OCI-LY7 (cell line): Measurements from ENCODE around the gene COL6A2. TPM values are rescaled to one million over a fixed set of nuclear protein-coding genes. Genes with fewer than 3 reads are reported as not detected.

Experiments used
- BruUV-seq: library from RNA; stranded (reverse); fragments of 400-500 nt; replicated peaks from 2 replicates; lab custom pipeline; 2021; lab: Mats Ljungman, UMichigan
- CTCF ChIA-PET: fragments of 300-600 bp; sonication (Branson Sonifier 250); formaldehyde crosslinking; loops from one replicate; lab custom pipeline; 2022; ENCODE audit warnings: antibody characterized with exemption; ENCODE audit not compliant: unreplicated experiment; lab: Charles Lee
- POLR2A ChIA-PET: fragments of 300-600 bp; sonication (Branson Sonifier 250); formaldehyde crosslinking; loops from one replicate; lab custom pipeline; 2022; ENCODE audit warnings: antibody characterized with exemption; lab: Charles Lee
- DNase-seq: peaks from one replicate; pipeline ENCODE4 v3.0.0-alpha.2; 2015; ENCODE audit warnings: low spot score
- H2AFZ ChIP-seq: fragments of 200-600 bp; sonication (generic), shearing (Covaris generic); 2 replicates; pipeline ENCODE4 v1.6.1; 2014; ENCODE audit warnings: mild to moderate bottlenecking, antibody characterized with exemption, low read length, moderate library complexity
- H3K27ac ChIP-seq: fragments of 200-600 bp; sonication (generic); 2 replicates; pipeline ENCODE4 v1.5.1; 2014; ENCODE audit warnings: mixed run types, low read depth, mild to moderate bottlenecking, moderate library complexity, low read length, inconsistent platforms; ENCODE audit not compliant: poor library complexity, severe bottlenecking
- H3K36me3 ChIP-seq: fragments of 200-600 bp; sonication (generic); 2 replicates; pipeline ENCODE4 v1.6.1; 2014; ENCODE audit warnings: mild to moderate bottlenecking, antibody characterized with exemption, low read length, moderate library complexity, mixed read lengths; ENCODE audit not compliant: insufficient read depth
- H3K4me1 ChIP-seq: fragments of 200-600 bp; sonication (generic); 2 replicates; pipeline ENCODE4 v1.5.1; 2014; ENCODE audit warnings: mild to moderate bottlenecking, low read length; ENCODE audit not compliant: insufficient read depth, poor library complexity, severe bottlenecking
- H3K4me2 ChIP-seq: fragments of 200-600 bp; sonication (generic); 2 replicates; pipeline ENCODE4 v1.6.1; 2014; ENCODE audit warnings: mild to moderate bottlenecking, low read length
- H3K4me3 ChIP-seq: fragments of 200-600 bp; sonication (generic); 2 replicates; pipeline ENCODE4 v1.5.1; 2014; ENCODE audit warnings: mild to moderate bottlenecking, low read depth, low read length; ENCODE audit not compliant: poor library complexity, severe bottlenecking
- H3K79me2 ChIP-seq: fragments of 200-600 bp; sonication (generic); 2 replicates; pipeline ENCODE4 v1.6.1; 2016; ENCODE audit warnings: low read depth, mild to moderate bottlenecking, low read length, moderate library complexity, mixed read lengths; ENCODE audit not compliant: insufficient read depth
- H3K9me2 ChIP-seq: fragments of 200-600 bp; sonication (generic); 2 replicates; pipeline ENCODE4 v1.6.1; 2016; ENCODE audit warnings: mild to moderate bottlenecking, low read length, mixed read lengths; ENCODE audit not compliant: insufficient read depth
- H3K9me3 ChIP-seq: fragments of 200-600 bp; sonication (generic); 2 replicates; pipeline ENCODE4 v1.6.1; 2014; ENCODE audit warnings: mild to moderate bottlenecking, mixed run types, low read length, mixed read lengths
- H4K20me1 ChIP-seq: fragments of 200-600 bp; sonication (generic); 2 replicates; pipeline ENCODE4 v1.6.1; 2014; ENCODE audit warnings: mild to moderate bottlenecking, antibody characterized with exemption, low read length, moderate library complexity, mixed read lengths; ENCODE audit not compliant: insufficient read depth
- CTCF ChIP-seq: fragments of 200-600 bp; sonication (generic); conservative IDR thresholded peaks from 2 replicates; pipeline ENCODE4 v1.5.1; 2014; ENCODE audit warnings: mild to moderate bottlenecking, antibody characterized with exemption, low read length, moderate library complexity, mixed read lengths
- EZH2phosphoT487 ChIP-seq: fragments of 200-600 bp; sonication (generic); IDR thresholded peaks from 2 replicates; pipeline ENCODE4 v1.6.1; 2018; ENCODE audit warnings: low read depth, borderline replicate concordance, mild to moderate bottlenecking, mixed run types, antibody characterized with exemption, low read length, moderate library complexity, mixed read lengths
- intact Hi-C: fragments of 100-400 bp; cut with micrococcal nuclease; formaldehyde crosslinking; loops from one replicate; pipeline ENCODE4 v1.10.0; 2022; ENCODE audit not compliant: unreplicated experiment
- total RNA-seq, 2 experiments: library from RNA; depleted of rRNA in 1 of 2; stranded (reverse); fragments of >200 nt in 1 of 2; shearing (Covaris generic) in 1 of 2; gene quantifications; 2 replicates each; pipeline ENCODE4 v1.2.3, GENCODE V29; 2014 to 2022

Gene COL6A2
- total RNA-seq, 2 experiments from 2014 or later, result not detected

GRCh38 chr21:46049890-46050667 lies 47.8 kb upstream of the COL6A2 start:
- POLR2A ChIA-PET, result no interaction called here
- BruUV-seq, result no TSS peak
- Histone ChIP-seq H4K20me1 (no peaks in the 10 kb centered on the region), H3K79me2 (no peaks in the 10 kb centered on the region), H3K9me3 (no peaks in the 10 kb centered on the region), H3K4me3 (no peak overlapping the region), H3K4me2 (no peak overlapping the region), H3K9me2 (no peaks in the 10 kb centered on the region), H2AFZ (no peak overlapping the region), H3K4me1 (no peaks in the 10 kb centered on the region), H3K27ac (no peak overlapping the region), H3K36me3 (no peaks in the 10 kb centered on the region)
- no peak for DNase-seq
- CTCF ChIA-PET, result no interaction called here
- TF ChIP-seq CTCF, result no peak
- intact Hi-C loops, result no loop called here

GRCh38 chr21:46050668-46051378 lies 47.1 kb upstream of the COL6A2 start:
- no peak for DNase-seq
- no peak overlapping the region for H3K4me2 ChIP-seq
- H3K9me2 ChIP-seq, result no peaks in the 10 kb centered on the region
- no peaks in the 10 kb centered on the region for H3K4me1 ChIP-seq
- H2AFZ ChIP-seq, result no peak overlapping the region
- H3K4me3 ChIP-seq, result no peak overlapping the region
- TF ChIP-seq EZH2phosphoT487, result no peak
- BruUV-seq, result no TSS peak
- no peaks in the 10 kb centered on the region for H4K20me1 ChIP-seq
- ChIA-PET POLR2A (no interaction called here), CTCF (no interaction called here)
- intact Hi-C loops, result no loop called here
- no peaks in the 10 kb centered on the region for H3K9me3 ChIP-seq
- H3K79me2 ChIP-seq, result no peaks in the 10 kb centered on the region
- no peaks in the 10 kb centered on the region for H3K36me3 ChIP-seq
- no peak overlapping the region for H3K27ac ChIP-seq

- ChIA-PET POLR2A (no interaction called here), CTCF (no interaction called here)
Observed at GRCh38 chr21:46051379-46051770, 46.5 kb upstream of the COL6A2 start.

More at GRCh38 chr21:46051379-46051770, 46.5 kb upstream of the COL6A2 start:
- Histone ChIP-seq H3K9me2 (no peaks in the 10 kb centered on the region), H3K9me3 (no peaks in the 10 kb centered on the region), H3K36me3 (no peaks in the 10 kb centered on the region), H3K4me1 (no peaks in the 10 kb centered on the region), H3K27ac (no peak overlapping the region), H3K79me2 (no peaks in the 10 kb centered on the region), H3K4me3 (no peak overlapping the region), H2AFZ (no peak overlapping the region), H4K20me1 (no peaks in the 10 kb centered on the region), H3K4me2 (no peak overlapping the region)
- DNase-seq, result no peak
- intact Hi-C loops, result no loop called here
- BruUV-seq, result no TSS peak
- TF ChIP-seq CTCF (no peak), EZH2phosphoT487 (no peak)
